NCI-H82 treated with DMSO at 0.1 percent for 48 hours (cell line): ENCODE data around the gene CNNM4.

Experiments used
- DNase-seq: peaks from one replicate; lab custom pipeline; 2025; ENCODE audit not compliant: unreplicated experiment; lab: John Stamatoyannopoulos, UW

Gene CNNM4

GRCh38 chr2:96828874-96829273 lies 68.2 kb downstream of the CNNM4 start:
- no peak for DNase-seq

- DNase-seq: no peak
These were observed 69.4 kb downstream of the CNNM4 start for GRCh38 chr2:96830044-96830562.

- DNase-seq: no peak
These were observed 71.0 kb downstream of the CNNM4 start for GRCh38 chr2:96831679-96832078.

DNA sequence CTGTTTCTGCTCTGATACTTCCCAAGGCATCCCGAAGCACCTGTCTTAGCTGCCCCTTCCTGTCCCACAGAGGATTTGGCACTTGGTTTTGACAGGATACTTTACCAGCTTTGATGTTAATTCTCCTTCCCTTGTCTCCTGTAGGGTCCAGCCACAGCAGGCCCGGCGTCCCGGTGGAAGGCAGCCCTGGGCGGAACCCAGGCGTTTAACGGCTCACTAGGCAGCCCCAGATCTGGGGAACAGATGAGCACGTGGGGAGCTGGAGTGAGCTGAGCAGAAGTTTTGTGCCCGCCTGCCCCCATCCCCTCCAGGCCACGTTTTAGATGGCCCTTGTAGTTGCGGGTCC lies 71.7 kb downstream of the CNNM4 start:
- no peak for DNase-seq

DNA sequence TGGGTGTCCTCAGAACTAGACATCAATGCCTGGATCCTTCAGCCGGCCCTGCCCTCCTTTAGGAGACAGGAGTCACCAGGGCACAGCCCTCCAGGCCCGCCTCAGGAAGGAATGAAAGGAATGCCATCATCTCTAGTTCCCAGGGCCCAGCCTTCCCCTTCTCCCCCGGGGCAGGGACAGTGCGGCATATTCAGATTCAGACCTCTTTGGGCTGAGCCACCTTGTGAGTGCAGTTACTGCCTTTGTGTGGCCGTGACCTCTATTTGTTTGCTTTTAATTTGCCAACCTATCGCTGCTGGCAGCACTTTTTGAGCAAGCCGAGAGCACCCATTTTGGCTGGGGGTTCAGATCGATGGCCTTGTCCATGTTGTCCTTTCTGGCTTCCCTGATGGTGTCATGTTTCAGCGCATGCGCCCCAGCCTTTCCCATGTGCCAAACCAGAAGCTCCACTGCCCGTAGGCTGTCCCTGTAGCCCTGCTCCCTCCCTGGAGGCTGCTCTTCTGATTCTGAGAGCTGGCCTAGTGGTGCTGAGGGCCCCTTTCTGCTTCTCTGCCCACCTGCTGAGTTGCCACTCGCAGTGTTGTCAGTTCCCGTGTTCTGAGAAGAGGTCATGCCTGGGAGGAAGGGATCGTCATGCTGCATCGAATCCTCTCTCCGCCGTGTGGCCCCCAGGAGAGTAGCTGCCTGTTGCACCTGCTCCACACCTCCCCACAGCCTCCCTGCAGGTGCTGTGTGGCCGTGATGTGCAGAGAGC lies 72.2 kb downstream of the CNNM4 start:
- no peak for DNase-seq

DNA sequence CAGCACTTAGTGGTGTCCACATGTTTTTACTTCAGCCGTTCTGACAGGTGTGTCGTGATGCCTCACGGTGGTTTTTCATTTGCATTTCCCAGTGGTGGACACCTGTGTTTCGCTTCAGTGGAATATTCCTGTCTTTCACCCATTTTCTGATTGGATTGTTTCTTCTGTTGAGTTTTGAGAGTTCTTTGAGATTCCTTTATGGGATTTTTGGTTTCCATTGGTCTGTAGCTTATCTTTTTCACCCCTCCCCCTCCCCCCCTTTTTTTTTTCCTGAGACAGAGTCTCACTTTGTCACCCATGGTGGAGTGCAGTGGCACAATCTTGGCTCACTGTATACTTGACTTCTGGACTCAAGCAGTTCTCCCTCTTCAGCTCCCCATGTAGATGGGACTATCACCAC lies 75.1 kb downstream of the CNNM4 start:
- no peak for DNase-seq

GRCh38 chr2:96837575-96837974 lies 76.9 kb downstream of the CNNM4 start:
- DNase-seq: no peak

GRCh38 chr2:96838345-96839292 lies 77.9 kb downstream of the CNNM4 start:
- DNase-seq: no peak

- DNase-seq: no peak
These were observed 78.7 kb downstream of the CNNM4 start for GRCh38 chr2:96839293-96839874.

DNA sequence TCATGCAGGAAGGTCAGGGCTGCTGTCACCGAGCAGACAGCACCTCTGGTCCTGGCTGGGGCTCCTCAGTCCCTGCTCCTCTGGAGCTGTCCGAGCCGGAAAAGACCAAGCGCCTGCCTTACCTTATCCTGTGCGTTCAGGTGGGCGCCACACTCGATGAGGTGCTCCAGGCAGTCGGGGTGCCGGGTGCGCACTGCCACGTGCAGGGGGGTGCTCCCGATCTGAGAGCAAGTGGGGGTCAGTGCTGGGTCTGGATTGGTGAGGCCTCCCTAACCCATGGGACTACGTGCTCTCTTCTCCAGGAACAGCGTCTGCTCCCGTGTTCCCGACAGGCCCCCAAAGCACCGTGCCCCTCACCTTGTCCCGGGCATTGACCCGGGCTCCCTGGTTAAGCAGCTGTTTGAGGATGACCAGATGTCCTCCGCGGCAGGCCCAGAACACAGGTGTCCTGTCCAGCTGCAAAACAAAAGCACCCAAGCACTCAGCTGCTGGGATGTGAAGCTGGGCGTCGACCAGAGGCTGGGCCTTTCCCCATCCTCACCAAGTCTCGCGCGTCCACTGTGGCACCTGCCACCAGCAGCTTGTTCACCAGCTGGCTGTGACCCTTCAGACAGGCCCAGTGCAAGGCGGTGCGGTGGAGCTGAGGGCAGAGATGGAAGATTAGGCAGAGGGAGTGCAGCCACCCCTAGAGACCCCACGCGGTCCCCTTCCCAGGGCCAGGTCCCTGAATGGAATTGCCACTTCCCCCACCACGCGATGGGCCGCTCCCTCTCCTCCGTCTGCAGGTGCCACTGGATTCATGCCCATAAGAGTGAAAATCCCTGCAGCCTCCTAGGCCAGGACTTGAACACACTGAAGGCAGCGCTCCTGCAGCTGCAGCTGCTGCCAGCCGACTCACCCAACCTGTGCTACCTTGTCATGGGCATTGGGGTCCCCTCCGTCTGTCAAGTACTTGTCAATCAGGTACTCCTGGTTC lies 79.5 kb downstream of the CNNM4 start:
- no peak for DNase-seq

DNA sequence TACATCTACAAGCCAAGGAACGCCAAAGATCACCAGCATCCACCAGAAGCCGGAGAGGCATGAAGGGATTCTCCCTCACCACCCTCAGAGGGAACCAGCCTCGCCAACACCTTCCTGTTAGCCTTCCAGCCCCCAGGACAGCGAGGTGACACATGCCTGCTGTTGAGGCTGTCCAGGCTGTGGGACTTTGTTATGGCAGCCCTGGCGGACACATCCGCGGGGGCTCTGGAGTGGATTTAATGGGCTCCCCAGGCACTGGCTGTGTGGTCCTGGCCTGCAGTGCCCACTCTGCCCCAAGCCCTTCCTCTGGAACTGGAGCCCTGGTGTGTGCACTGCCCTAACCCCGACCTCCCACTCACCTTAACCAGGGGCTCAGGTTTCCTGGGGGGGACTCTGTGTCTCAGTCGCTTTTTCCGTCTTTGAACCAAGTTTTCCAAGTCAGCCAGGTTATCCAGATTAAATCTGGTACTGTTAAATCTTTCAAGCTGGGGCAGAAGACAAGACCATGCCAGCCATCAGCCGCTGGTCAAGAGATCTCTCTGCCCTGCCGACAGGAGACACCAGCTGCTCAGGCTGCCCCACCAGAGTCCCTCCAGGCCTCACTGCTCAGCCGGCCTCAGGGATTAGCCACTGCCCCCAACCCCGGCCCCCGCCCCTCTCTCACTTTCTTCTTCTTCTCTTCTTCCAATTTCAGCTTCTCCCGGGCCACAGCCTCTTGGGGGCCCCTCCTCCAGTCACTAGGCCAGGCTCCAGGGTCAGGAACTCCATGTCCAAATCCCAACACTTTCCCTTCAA lies 81.2 kb downstream of the CNNM4 start:
- DNase-seq: no peak

DNA sequence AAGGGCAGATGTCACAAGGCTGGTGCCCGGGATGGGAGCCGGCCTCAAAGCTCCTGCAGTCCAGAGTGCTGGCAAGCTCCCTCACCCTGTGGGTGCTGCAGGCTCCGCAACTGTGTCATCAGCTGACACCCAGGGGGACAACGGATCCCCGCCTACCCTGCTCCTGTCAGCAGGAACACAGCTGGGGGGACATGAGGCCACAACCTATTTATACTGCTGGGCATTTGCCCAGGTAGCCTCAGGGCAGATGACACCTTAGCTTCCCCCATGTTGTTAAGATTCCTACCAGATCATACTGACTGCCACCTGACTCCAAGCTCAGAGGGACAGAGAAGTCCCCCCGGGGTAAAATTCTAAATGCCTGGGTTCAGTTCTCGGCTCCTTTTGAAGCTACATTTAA lies 81.9 kb downstream of the CNNM4 start:
- no peak for DNase-seq

GRCh38 chr2:96843538-96844268 lies 83.0 kb downstream of the CNNM4 start, which contains the start of gene ANKRD23:
ANKRD23 (minus strand) TSS chr2:96844021; CDS start chr2:96843992, 29 bp downstream.
- DNase-seq: no peak

GRCh38 chr2:96844405-96844808 lies 83.7 kb downstream of the CNNM4 start:
- no peak for DNase-seq

- no peak for DNase-seq
These were observed 86.1 kb downstream of the CNNM4 start for GRCh38 chr2:96846825-96847224.

GRCh38 chr2:96847586-96847985 lies 86.9 kb downstream of the CNNM4 start:
- no peak for DNase-seq

GRCh38 chr2:96848264-96848663 lies 87.6 kb downstream of the CNNM4 start:
- DNase-seq: no peak

- no peak for DNase-seq
These were observed 92.0 kb downstream of the CNNM4 start for GRCh38 chr2:96852667-96853066.

GRCh38 chr2:96853321-96853720 lies 92.6 kb downstream of the CNNM4 start:
- DNase-seq: no peak
